ENCODE results near the gene SLC15A4.
"Not testable (repeated sequence)": the region's sequence is repeated elsewhere in the genome, so short reads cannot be mapped to it uniquely, and the experiment has no call there.

The SLC15A4 gene

DNA sequence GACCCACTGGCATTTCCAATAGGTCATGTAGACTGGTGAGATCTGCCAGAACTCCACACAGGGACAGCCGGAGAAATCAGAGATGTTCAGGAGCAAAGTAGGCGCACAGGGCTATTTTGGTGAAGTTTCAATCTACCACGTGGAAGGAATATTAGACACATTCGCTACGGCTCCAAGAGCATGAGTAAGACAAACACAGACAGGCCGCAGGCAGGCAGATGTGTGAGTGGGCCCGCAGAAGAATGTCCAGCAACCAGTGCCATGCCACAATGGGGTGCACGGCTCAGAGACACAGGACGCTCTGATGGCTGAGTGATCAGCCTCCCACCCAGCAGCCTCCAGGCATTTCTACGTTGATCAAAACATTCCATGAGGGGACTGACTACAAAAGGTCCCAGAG, 10.4 kb downstream of the SLC15A4 start:
- no peak for DNase-seq

DNA sequence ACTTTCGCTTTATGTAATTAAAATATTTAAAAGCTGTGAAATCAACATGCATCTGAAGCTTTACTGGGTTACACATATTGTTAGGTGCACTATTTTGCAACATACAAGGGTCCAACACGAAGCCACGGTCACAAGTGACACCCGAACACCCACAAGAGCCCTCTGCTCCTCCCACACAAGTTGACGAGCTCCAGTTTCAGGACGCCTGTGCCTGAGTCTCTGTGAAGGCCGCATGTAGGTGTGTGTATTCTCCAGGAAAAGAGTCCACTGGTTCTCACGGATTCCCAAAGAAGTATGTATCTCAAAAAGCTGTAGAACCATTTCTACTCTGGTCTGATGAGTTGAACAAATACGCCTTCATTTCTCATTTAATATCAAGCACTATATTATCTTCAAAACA, 12.0 kb downstream of the SLC15A4 start:
- DNase-seq = no peak

DNA sequence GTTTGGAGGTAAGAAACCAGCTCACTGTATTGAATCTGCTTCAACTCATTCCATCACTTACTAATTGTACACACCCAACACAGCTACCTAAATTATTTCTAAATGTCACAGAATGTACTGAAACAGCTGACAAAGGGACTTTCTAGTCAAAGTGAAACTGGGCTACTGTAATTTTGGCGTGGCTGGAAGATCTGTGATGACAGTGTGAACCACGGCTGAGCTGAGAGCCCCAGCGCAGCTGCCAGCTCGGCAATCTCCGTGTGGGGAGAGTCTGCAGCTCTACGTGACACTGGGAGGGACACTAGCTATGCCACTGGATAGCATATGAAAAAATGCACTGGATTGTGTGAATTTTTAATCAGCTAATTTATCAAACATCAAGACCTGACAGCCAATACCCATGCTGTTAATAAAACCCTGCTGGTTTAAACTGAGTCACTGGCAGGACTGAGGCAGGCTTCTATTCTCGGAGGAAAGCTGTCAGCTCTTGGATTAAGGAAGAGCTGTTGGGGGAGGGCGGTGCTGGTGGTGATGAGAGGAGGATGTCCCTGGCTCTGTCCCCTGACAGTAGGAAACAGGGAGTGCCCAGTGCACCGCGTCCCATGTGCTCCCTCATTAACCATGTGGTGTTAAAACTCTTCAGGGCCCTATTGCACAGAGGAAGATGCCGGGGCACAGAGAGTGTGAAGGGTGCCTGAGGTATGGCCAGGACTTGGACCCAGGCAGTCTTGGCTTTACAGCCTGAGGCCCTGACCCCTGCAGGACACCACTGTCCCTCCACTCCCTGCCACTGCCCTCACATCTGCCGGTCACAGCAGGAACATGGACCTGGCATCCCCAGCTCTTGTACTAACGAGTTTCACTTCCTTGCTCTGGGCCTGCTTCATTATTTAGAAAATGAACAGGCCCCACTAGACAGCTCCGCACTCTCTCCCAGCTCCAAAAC, 13.3 kb downstream of the SLC15A4 start:
- DNase-seq = no peak

DNA sequence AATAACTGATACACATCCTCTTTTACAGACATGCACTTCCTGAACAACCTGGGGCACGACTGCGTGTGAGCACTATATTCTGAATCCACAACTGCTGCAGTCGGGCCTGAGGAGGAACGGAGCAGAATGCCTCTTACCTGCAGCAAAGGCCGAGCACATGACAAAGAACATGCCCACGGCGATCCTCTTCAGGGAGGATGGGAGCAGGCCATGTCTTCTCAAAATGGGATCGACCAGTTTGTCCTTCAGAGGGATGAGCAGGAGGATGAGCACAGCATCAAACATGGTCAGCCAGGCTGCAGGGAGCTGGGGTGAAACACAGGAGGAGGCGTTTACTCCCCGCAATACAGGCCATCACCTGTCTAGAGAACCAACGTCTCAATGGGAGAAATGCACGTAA, 15.1 kb downstream of the SLC15A4 start:
- no peak for DNase-seq

DNA sequence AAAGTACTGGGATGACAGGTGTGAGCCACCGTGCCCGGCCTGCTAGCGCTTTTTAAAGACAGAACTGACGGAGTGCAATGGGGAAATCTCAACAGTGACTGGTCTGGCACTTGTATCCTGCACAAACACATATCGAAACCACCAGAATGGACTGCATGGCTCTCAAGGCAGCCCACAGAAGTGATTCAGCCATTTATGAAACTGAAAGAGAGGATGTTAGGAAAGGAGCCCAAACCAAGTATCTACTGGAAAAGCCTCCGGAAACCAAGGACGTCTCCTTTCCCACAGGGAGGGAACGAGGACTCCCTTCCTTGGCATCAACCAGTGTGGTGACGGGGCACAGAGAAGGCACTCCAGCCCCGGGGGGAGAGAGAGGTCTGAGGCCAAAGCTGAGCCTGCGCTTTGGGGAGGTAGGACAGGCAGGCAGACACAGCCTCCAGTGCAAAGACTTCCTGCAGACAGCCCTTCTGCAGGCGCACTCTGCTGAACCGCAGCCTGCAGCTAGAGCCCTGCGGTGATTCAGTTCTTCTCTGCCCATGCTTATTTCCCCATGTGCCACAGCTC, 16.5 kb downstream of the SLC15A4 start:
- no peak for DNase-seq

DNA sequence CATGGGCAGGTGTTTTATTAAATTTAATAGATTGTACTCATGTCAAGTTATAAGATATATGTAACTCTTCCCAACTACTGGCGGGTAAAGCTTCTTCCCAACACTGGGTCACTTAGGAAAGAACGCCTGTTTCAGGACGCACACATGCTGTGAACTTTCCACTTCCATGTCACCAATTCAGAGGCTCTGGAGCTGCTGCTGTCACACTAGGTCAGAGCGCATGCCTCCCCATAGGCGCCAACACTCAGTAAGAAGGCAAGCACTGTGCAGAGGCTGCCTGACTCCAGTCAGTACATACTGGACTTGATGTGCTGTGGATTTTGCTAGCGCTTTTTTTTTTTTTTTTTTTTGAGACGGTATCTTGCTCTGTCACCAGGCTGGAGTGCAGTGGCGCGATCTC, 17.2 kb downstream of the SLC15A4 start:
- DNase-seq = no peak

DNA sequence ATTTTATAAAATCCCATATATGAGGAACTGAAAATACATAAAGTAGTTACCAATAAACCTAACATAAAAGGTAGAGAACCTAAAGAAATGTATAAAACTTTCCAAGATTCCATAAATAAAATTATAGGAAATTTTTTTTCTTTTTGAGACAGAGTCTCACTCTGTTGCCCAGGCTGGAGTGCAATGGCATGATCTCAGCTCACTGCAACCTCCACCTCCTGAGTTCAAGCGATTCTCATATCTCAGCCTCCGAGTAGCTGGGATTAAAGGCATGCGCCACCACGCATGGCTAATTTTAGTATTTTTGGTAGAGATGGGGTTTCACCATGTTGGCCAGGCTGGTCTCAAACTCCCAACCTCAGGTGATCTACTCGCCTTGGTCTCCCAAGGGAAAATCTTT, 18.4 kb downstream of the SLC15A4 start:
- DNase-seq = not testable (repeated sequence)

DNA sequence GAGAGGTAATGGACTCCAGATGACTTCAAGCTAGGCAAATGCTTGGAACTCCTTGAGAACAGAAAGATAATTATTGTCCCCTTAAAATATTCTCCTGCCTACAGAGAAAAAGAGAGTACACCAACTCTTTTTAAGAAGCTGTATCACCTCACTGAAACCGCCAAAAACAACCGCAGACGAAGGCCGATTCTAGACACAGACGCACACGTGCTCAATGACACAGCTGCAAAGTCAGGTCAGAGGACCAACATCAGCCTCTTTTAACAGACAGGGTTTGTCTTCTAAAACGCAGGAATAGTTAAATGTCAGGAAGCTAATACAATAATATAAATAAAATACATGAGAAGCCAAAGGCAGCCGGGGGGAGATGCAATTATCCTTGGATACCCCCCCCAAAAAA, 19.0 kb downstream of the SLC15A4 start:
- no peak for DNase-seq

DNA sequence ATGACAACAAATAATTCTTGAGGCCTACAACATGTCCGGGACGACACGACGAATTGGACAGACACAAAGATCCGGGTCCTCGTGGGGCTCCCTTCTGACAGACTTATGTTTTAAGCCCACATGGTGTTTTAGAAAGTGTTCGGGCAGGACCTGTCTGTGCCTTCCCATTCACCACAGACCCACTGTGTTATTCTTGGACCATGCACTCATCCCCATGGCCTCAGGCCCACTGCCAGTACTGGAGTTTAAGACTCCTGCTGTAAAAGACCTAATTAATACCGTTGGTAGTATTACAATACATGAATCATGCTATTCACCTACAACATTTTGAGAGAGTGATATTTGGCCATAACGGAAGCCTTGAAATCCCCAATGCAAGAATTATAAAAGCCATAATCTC, 20.0 kb downstream of the SLC15A4 start:
- DNase-seq = no peak

DNA sequence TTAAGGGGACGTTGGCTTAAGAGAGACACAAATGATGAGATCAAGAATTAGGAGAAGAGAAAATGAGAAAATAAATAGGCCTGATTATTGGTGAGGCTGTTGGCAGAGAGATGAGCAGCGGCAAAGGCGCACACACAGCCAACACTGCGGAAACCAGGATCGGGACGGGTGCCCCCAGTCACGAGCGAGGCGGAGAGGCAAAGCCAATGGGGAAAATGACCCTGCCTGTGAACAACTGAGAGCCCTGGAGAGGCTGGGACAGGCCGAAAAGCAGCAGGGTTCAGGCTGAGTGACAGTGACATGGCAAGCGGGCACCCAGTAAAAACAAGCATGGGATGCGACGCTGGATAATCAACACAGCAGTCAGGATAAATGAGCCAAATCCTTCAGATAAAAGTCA, 21.0 kb downstream of the SLC15A4 start:
- no peak for DNase-seq

DNA sequence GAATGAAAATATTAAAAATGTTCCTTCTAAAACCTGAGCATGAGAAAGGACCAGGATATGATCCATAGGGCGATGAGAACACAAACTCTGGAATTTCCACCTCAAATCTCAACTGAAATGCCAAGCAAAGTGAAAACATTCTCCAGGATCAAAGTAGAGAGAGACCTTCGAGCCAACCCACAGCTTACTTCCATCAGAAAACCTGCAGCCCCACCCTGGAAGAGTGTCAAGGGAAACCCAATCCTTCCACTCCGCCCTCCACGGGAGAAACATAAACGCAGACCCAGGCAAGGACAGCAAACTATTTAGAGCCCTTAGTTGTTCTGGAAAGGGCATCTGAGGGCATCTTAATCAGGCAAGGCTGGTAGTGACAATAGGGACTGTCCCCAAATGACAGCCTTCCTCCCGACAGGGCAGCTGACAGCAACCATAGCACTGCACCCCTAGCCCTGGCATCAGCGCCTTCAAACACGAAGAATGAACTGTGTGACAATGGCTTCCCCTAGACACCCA, 21.8 kb downstream of the SLC15A4 start:
- DNase-seq = no peak

DNA sequence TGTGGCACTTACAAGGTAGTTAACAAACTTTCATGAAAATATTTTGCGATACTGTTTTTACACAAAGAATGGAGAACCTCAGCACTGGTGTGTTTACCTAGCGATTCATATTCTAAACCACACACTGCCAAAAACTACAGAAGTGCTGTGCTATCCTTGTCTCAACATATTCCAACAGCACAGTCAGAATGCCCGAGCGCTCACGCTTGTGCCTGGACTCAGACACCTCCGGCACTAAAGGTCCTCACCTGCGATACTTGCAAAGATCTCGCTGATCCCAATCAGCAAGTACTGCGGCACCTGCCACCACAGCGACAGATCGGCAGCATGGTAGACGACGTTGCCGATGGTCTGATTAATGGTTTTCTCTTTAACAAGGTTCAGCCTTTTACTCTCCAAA, 23.2 kb downstream of the SLC15A4 start:
- DNase-seq = no peak

DNA sequence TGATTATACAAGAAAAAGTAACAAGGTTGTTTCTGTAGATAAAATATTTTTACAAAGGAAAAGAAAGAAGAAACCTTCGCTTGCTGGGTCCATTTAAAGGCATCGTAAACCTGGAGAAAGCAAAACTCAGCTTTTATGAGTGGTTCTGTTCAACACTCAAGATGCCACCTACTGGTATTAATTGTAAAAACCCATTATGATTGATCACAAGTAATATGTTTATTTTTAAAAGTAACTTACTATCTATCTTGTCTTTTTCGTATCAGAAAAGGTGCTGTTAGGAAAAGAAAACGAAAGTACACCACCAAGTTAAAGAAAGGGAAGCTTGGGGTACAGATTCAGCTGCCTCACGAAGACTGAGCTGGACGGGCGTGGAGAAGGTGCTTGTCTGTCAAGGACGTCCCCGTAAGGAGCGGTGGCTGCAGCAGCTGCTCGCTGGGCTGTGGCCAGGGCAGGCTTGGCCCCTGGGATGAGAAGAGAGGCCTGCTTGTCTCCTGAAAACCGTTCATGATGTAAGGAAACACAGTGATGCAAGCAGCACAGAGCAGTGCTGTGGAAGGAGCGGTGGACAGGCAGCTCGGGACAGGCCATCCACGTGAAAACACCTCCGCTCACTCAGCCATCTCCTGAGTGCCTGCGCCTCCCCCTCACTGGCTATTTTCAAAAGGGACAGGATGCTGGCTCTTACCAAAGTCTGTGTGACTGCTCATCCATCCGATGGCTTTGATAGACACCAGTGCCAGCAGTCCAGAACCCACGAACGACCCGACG, 25.0 kb downstream of the SLC15A4 start:
- no peak for DNase-seq

DNA sequence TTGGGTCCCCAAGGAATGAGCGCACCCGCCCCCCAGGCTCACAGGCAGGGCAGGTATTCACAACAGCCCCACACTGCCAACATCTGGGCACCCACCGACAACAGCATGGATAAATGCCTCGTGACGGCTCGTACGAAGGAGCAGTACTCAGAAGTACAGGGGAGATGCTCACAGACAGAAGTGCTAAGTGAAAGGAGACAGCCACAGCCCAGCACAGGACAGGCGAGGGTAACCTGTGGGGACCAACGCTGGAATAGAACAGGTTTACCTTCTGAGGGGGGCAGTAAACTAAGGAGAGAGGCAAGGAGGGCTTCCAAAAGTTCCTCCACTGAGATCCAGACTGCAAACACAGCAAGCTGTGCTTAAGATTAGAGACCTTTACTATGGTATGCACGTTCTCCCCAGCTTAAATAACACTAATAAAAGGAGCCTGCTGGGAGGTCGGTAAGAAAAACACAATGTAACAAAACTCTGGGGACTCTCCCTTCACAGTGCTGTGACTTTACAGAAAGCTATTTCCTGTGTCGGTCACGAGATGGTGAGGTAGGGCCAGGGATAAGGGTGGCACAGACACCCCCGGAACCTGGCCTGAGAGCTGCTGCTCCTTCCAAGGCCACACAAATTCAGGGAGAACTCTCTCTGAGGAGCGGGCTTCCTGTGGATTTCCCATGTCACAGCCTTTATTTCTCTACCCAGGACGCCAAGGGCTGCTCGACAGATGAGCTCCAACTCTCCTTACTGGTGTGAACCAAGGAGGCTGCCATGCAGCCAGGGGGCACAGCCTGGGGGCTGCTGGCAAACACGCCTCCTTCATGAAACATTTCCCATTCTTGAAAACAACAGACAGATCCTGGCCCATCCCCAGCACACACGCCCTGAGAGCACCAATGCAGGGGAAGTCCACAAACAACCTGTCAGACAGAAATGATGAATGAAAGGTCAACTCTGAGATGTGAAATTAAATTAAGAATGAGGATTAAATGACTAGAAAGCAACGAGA, 26.3 kb downstream of the SLC15A4 start:
- DNase-seq = no peak

DNA sequence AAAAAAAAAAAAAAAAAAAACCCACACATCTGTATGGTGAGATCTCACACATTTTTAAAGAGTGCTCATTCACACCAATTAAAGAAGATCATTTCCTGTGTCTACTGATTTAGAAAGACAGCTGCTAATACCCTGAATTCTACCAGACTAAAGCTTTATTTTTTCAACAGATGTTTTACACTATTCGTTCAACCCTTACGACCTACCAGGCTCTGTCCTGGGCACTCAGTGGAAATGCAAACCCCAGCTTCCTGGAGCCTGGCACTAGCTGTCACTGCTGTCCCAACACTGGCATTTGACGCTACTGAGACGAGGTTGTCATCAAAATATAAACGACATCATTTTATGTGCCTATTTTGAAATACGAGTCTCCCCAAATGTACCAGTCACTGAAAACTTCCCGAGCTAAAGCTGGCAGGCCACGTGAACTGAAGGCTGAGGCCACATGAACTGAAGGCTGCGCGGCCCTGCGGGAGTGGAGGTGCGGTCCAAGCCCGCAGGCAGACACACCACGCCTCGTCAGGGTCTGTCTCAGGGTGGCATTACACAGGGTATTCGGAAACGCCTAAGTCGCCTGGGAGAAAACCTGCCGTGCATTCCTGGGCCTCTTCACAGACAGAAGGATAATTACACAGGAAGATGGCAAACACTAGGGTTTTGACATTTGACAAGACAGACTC, 27.2 kb downstream of the SLC15A4 start:
- no peak for DNase-seq

DNA sequence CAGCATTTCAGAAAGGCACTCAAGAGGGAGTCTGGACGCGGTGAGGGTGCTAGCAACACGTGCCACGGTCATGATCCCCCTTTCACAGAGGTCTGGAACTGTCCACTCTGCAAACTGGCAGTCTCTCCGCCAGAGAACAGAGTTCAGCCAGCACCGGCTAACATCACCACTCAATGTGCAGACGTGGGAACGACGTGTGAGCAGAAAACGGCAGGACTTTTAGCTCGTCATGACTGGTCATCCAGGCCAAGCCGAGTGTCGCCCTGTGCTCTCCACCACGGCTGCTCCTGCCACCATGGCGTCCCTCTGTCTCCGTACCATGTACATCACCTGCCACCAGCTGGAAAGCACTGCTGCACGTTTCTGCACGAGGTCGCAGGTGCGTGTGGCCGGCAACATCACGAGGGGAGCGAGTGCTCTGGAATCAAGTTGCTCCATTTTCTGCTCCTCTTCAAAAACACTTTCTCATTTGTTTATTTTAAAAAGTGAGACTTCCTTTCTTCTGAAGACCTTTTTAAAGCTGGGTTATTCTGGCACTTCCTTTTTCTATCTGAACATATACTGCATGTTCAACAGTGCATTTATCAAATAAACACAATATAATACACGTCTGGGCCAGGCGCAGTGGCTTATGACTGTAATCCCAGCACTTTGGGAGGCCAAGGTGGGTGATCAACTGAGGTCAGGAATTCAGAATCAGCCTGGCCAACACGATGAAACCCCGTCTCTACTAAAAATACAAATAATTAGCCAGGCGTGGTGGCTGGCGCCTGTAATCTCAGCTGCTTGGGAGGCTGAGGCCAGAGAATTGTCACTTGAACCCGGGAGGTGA, 28.0 kb downstream of the SLC15A4 start:
- DNase-seq = no peak

DNA sequence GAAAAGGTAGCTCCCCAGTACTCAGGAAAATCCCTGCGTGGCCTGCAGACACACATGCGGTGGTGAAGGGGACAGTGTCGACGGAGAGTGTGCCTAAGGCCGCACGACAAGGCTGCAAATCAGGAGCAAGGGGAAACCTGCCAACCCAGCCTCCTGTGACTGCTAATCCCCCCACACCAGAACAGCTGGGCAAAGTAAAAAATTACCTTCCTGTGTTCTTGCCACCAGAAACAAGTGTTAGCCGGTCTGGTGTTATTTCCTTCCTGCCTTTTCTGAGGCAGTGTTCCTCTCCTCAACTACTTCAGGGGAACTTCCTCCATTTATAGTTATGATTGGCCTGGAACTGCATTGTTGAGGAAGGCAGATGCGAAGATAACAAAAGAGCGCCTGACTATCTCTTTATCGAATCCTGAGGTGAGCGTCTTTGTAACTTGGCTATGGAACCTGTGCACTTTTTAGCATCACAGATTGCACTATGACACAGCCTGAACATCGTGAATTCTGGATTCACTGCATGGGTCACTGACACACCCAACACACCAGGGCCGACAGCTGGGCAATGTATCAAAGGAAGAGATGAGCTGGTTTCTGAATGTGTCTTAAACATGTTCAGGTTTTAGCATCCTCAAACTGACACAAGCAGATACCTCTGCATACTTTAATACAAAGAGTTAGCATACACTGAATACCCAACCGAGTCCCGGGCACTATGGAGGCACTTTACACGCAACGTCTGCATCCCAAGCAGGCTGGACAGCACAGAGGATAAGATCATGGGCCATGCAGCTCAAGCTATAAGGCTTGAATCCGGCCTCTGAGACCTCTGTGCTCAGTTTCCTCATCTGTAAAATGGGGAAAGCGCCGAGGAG, 28.9 kb downstream of the SLC15A4 start:
- DNase-seq = no peak

DNA sequence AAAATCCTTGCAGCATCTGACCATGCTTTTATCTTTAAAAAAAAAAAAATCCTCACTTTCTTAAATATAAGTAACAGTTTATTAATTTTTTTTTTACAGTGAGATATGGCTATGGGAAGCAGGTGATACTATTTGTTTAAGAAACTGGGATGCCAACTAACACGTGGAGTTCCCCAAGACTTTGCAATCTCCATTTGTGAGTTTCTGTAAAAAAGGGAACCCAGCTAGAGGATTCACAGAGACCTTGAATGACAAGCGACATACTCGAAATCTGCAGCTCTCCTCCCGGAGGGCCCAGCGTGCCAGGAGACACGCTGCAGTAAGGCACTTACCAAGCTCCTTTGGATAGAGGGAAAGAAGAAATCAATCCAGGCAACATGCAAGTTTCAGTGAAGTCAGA, 30.1 kb downstream of the SLC15A4 start:
- DNase-seq = no peak

DNA sequence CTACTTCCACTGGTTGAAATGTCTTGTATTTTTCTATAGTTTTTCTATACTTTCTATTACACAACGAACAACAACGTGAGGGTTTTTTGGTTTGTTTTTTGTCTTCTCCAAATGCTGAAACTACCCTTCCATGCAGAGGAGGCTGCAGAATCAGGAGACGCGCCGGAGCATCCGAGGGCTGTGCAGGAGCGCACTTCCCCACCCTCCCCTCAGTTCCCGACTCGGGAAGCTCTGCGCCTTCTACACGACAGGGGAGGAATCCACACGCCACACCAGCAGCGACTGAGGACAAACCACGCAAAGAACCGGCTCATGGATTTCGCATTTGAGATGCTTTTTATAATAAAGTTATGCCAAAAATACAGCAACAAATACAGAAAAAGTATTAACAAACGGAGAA, 30.9 kb downstream of the SLC15A4 start:
- DNase-seq = no peak

DNA sequence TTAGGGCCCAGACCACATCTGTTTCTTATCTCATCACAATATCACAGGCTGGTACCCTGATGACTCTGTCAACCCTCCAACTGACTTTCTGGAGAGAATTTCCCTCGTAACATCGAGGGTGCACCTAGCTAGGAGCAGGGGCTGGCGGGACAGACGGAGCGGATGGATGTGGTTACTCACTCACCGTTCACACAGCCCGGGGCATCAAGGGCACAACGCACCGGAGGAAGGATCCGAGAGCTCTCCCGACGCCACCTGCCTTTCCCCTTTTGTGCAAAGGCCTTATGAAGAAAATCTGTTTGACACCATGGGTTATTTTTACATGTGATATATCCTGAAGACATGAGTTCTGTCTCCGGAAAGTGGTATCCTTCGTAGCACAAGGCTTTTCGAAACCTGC, 31.4 kb downstream of the SLC15A4 start:
- no peak for DNase-seq

Data from CD4-positive, alpha-beta T cell treated with Interleukin-6 for 4 hours (primary cell).